B cell (primary cell): ENCODE measurements around the gene NUP160. TPM values are rescaled to one million over a fixed set of nuclear protein-coding genes. Genes with fewer than 3 reads are reported as not detected.
"Not testable (repeated sequence)": the region's sequence is repeated elsewhere in the genome, so short reads cannot be mapped to it uniquely, and the experiment has no call there.

Experiments used
- ATAC-seq: fragments of 200-7000 bp; cut with Tn5 transposase; one replicate; pipeline ENCODE4 v1.10.0; 2021; ENCODE audit warnings: low read depth, mild to moderate bottlenecking, moderate number of reproducible peaks, moderate library complexity
- CTCF ChIA-PET: fragments of 350-600 bp; sonication (Branson Sonifier 250); formaldehyde crosslinking; loops from one replicate; lab custom pipeline; 2021; ENCODE audit warnings: antibody characterized with exemption, inconsistent platforms; lab: Charles Lee
- POLR2A ChIA-PET: fragments of 350-600 bp; sonication (Branson Sonifier 250); formaldehyde crosslinking; loops from one replicate; lab custom pipeline; 2021; ENCODE audit warnings: antibody characterized with exemption; lab: Charles Lee
- DNase-seq: peaks from one replicate; pipeline ENCODE4 v3.0.0; 2013
- H2AFZ ChIP-seq: 2 replicates; pipeline ENCODE4 v1.6.1; 2012; ENCODE audit warnings: mild to moderate bottlenecking, low read depth, low read length; ENCODE audit not compliant: insufficient read depth, poor library complexity, severe bottlenecking
- H3K27ac ChIP-seq, 2 donors: 1 replicate in 1 of 2; 2 replicates in 1 of 2; pipeline ENCODE4 v1.5.1; 2012 to 2013; ENCODE audit warnings: low read length in 2 of 2, mild to moderate bottlenecking in 2 of 2, moderate library complexity in 1 of 2
- H3K27me3 ChIP-seq, 4 experiments: fragments of 200-600 bp in 1 of 4; sonication (generic) in 1 of 4; replicated peaks in 1 of 4; 1 replicate in 2 of 4; 2 replicates in 2 of 4; pipeline versions ENCODE4 v1.6.1 to v1.7.0; 2013 to 2016; ENCODE audit warnings: low read length in 3 of 4, mild to moderate bottlenecking in 2 of 4, mixed read lengths in 1 of 4, moderate library complexity in 1 of 4; ENCODE audit not compliant: insufficient read depth in 4 of 4, control insufficient read depth in 3 of 4; ENCODE audit errors: control extremely low read depth in 1 of 4
- H3K36me3 ChIP-seq, 2 experiments: replicated peaks in 1 of 2; 1 replicate in 1 of 2; 2 replicates in 1 of 2; pipeline versions ENCODE4 v1.6.1 to v1.7.1; 2013; ENCODE audit warnings: low read length in 1 of 2; ENCODE audit not compliant: insufficient read depth in 2 of 2, control insufficient read depth in 1 of 2; ENCODE audit errors: control extremely low read depth in 1 of 2, extremely low read depth in 1 of 2
- H3K4me1 ChIP-seq, 2 donors: fragments of 200-600 bp in 1 of 2; sonication (generic) in 1 of 2; 1 replicate in 1 of 2; 2 replicates in 1 of 2; pipeline versions ENCODE4 v1.5.1 to v1.6.1; 2013 to 2017; ENCODE audit warnings: low read length in 2 of 2; ENCODE audit not compliant: control insufficient read depth in 2 of 2, insufficient read depth in 2 of 2
- H3K4me2 ChIP-seq: replicated peaks from 2 replicates; pipeline ENCODE3; 2012; ENCODE audit warnings: mild to moderate bottlenecking, low read depth, low read length; ENCODE audit not compliant: poor library complexity, severe bottlenecking
- H3K4me3 ChIP-seq, 5 experiments: fragments of 200-600 bp in 1 of 5; sonication (generic) in 1 of 5; 1 replicate in 3 of 5; 2 replicates in 2 of 5; pipeline versions ENCODE4 v1.5.1 to v1.7.0; 2011 to 2016; ENCODE audit warnings: low read length in 4 of 5, mild to moderate bottlenecking in 4 of 5, low read depth in 2 of 5, control low read depth in 1 of 5, moderate library complexity in 1 of 5; ENCODE audit not compliant: insufficient read depth in 1 of 5; ENCODE audit errors: control extremely low read depth in 1 of 5, extremely low read depth in 1 of 5
- H3K79me2 ChIP-seq: fragments of 200-600 bp; sonication (generic); one replicate; pipeline ENCODE4 v1.6.0; 2016; ENCODE audit warnings: low read length; ENCODE audit not compliant: control insufficient read depth, insufficient read depth
- H3K9ac ChIP-seq: fragments of 200-600 bp; sonication (generic); 2 replicates; pipeline ENCODE4 v1.6.1; 2017; ENCODE audit warnings: mild to moderate bottlenecking, low read length, moderate library complexity
- H3K9me3 ChIP-seq, 3 donors: one replicate each; pipeline versions ENCODE4 v1.6.1 to v1.7.1; 2013; ENCODE audit warnings: low read length in 2 of 3; ENCODE audit not compliant: control insufficient read depth in 2 of 3, insufficient read depth in 1 of 3; ENCODE audit errors: control extremely low read depth in 1 of 3
- H4K20me1 ChIP-seq: 2 replicates; pipeline ENCODE4 v1.6.0; 2012; ENCODE audit warnings: mild to moderate bottlenecking, low read length; ENCODE audit not compliant: insufficient read depth, control insufficient read depth, poor library complexity, severe bottlenecking
- H3K27ac Mint-ChIP-seq: one replicate; pipeline ENCODE4 v1.8.0; 2021; ENCODE audit warnings: mixed read lengths
- H3K27me3 Mint-ChIP-seq: one replicate; pipeline ENCODE4 v1.8.0; 2021; ENCODE audit warnings: mixed read lengths
- H3K4me1 Mint-ChIP-seq: one replicate; pipeline ENCODE4 v1.8.0; 2021; ENCODE audit warnings: mixed read lengths
- H3K4me3 Mint-ChIP-seq: one replicate; pipeline ENCODE4 v1.8.0; 2021; ENCODE audit warnings: mixed read lengths
- H3K9me3 Mint-ChIP-seq: one replicate; pipeline ENCODE4 v1.8.0; 2022; ENCODE audit warnings: mixed read lengths; ENCODE audit not compliant: insufficient read depth
- CTCF ChIP-seq: fragments of 200-600 bp; IDR thresholded peaks from one replicate; pipeline ENCODE4 v1.8.0; 2022; ENCODE audit warnings: antibody characterized with exemption, mild to moderate bottlenecking
- EZH2 ChIP-seq: IDR thresholded peaks from 2 replicates; pipeline ENCODE4 v1.6.1; 2012; ENCODE audit warnings: borderline replicate concordance, low read depth, mild to moderate bottlenecking, moderate library complexity, low read length; ENCODE audit not compliant: insufficient read depth, poor library complexity, severe bottlenecking
- WGBS: methylation state at CpG from one replicate; pipeline ENCODE4 v1.1.5; 2013; ENCODE audit warnings: missing lambda C conversion rate; ENCODE audit not compliant: insufficient coverage; 5-methylcytosine and 5-hydroxymethylcytosine counted together
- intact Hi-C: fragments of 100-400 bp; cut with micrococcal nuclease; formaldehyde crosslinking; loops from one replicate; pipeline ENCODE4 v1.10.0; 2022
- polyA plus RNA-seq: library from polyadenylated mRNA; depleted of rRNA; stranded (reverse); fragments of >200 nt; gene quantifications from 2 replicates; pipeline ENCODE4 v1.2.3, GENCODE V29; 2012
- total RNA-seq, 2 donors: library from RNA; stranded (reverse); fragments of 120-200 nt in 1 of 2; gene quantifications; 1 replicate in 1 of 2; 2 replicates in 1 of 2; pipeline versions ENCODE4 v1.2.3 to v1.2.4, GENCODE V29; 2013 to 2022

NUP160 gene
- total and polyA plus RNA-seq, 2 donors (not counting 1 experiment from before 2014, with no cell fraction given), result 26.3 to 74.3 TPM

DNA sequence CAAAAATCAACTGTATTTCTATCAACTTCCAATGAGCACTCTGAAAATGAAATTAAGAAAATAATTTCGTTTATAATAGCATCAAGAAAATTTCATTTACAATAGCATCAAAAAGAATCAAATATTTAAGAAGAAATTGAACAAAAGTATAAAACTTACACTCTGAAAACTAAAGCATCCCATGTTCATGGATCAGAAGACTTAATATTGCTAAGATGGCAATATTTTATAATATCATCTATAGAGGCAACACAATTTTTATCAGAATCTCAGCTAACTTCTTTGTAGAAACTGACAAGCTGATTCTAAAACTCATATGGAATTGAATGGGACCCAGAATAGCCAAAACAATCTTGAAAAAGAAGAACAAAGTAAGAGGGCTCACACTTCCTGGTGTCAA is 19.9 kb downstream of the NUP160 start:
- Histone ChIP-seq H3K36me3 (peaks cover 2 to 41% of the 10 kb centered on the region in 2 experiments), H3K9ac (no peak overlapping the region), H3K4me2 (no peak overlapping the region), H4K20me1 (peaks cover 47% of the 10 kb centered on the region), H2AFZ (no peak overlapping the region), H3K79me2 (peaks cover 94% of the 10 kb centered on the region), H3K4me1 (peaks cover 10 to 11% of the 10 kb centered on the region in 2 donors), H3K4me3 (no peak overlapping the region), H3K27ac (peak overlapping the region in 1 of 2 donors; percentile 8), H3K9me3 (peaks cover 0 to 1% (median 0%) of the 10 kb centered on the region in 3 donors), H3K27me3 (no peaks in the 10 kb centered on the region)
- no peak for ATAC-seq
- intact Hi-C loops, result no loop called here
- no peak overlapping the region for H3K4me3 Mint-ChIP-seq
- TF ChIP-seq EZH2 (no peak), CTCF (no peak)
- CTCF ChIA-PET, result interaction anchor here (1.1 kb wide), 1 partner anchor 25 kb away, joined by 3 read pairs; no protein-coding TSS in a partner anchor
- H3K27ac Mint-ChIP-seq, result peak overlapping the region; percentile 51
- H3K27me3 Mint-ChIP-seq, result no peaks in the 10 kb centered on the region
- DNase-seq, result no peak
- no CpG with 5 or more reads among the region's 1 CpG for WGBS
- no peaks in the 10 kb centered on the region for H3K9me3 Mint-ChIP-seq
- H3K4me1 Mint-ChIP-seq, result peaks cover 37% of the 10 kb centered on the region
- POLR2A ChIA-PET, result interaction anchor here (0.6 kb wide), 1 partner anchor 65 kb away, joined by 8 read pairs; no protein-coding TSS in a partner anchor

DNA sequence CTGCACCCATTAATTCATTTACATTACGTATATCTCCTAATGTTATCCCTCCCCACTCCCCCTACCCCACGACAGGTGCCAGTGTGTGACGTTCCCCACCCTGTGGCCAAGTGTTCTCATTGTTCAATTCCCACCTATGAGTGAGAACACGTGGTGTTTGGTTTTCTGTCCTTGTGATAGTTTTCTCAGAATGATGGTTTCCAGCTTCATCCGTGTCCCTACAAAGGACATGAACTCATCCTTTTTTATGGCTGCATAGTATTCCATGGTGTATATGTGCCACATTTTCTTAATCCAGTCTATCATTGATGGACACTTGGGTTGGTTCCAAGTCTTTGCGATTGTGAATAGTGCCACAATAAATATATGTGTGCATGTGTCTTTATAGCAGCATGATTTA is 25.5 kb downstream of the NUP160 start:
- H3K9me3 ChIP-seq, H3K27ac Mint-ChIP-seq, H3K27me3 Mint-ChIP-seq, H3K4me2 ChIP-seq, H3K4me3 ChIP-seq, H3K4me3 Mint-ChIP-seq, intact Hi-C loops, H3K27ac ChIP-seq, POLR2A ChIA-PET, DNase-seq, H3K4me1 ChIP-seq, H3K27me3 ChIP-seq, H3K9me3 Mint-ChIP-seq, CTCF ChIA-PET, H2AFZ ChIP-seq, H3K9ac ChIP-seq, ATAC-seq: not testable (repeated sequence)
- no CpG with 5 or more reads among the region's 6 CpGs for whole genome bisulfite sequencing
- peaks cover 13% of the 10 kb centered on the region for H3K4me1 Mint-ChIP-seq
- Histone ChIP-seq H3K79me2 (peaks cover 52% of the 10 kb centered on the region), H3K36me3 (peaks cover 17 to 52% of the 10 kb centered on the region in 2 experiments), H4K20me1 (peaks cover 36% of the 10 kb centered on the region)
